8988T (cell line): ENCODE data around the gene SIK3.
"Not testable (repeated sequence)": the region's sequence is repeated elsewhere in the genome, so short reads cannot be mapped to it uniquely, and the experiment has no call there.

Experiments
- DNase-seq: peaks from one replicate; pipeline ENCODE4 v3.0.0; 2011

SIK3 gene

DNA sequence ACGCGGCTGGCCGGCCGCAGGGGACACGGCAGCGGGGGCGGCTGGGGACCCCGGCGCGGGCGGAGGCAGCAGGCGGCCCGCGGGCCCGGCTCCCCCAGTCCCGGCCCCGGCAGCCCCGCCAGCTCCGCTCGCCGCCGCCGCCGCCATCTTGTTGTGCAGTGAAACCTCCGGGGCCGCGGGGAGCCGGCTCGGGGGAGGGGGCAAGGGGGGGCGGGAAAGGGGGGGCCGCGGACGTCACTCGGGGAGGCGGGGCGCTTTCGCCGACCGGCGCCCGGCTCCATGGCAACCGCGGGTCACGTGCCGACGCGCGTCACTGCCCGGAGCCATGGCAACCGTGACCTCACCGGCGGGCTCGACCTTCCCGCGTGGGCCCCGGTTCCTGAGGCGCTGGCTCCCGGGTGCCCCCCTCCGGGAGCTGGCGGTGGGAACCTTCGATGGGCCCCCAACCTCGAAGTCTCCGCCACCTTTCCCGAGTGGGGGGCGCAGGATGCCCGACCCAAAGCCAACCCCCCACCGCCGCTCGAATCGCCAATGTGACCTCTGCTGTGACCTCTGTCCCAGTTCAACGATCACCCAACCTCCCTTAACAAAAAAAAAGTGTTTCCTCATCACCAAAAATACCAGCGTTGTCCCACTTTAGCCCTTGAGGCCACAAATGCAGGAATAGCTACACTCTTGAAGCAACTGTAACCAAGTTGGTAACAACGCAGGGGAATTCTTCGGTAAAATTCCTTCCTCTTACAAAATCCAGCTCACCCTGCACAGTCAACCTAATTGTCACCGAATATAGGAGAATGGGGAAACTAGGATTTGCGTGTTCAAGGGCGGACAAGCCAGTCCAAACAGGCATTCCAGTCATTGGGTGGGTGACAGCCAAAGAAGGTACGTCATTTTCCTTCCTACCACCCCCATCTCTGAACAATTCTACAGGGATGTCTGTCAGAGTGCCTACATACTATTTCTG lies at the start of gene SIK3:
Gene SIK3, minus strand, starts transcription at position 160 of the 964 bp plus-strand sequence. Its CDS starts 13 bp downstream, at position 147.
- DNase-seq: peak; percentile 99

DNA sequence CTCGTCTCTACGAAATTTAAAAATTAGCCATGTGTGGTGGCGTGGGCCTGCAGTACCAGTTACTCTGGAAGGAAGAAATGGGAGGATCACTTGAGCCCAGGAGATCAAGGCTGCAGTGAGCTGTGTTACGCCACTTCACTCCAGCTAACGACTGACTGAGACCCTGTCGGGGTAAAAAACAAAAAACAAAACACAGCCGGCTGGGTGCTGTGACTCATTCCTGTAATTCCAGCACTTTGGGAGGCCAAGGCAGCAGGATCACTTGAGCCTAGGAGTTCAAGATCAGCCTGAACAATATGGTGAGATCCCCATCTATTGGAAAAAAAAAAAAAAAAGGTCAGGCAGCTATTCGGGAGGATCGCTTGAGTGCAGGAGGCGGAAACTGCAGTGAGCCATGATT lies 48.3 kb upstream of the SIK3 start:
- no peak for DNase-seq

DNA sequence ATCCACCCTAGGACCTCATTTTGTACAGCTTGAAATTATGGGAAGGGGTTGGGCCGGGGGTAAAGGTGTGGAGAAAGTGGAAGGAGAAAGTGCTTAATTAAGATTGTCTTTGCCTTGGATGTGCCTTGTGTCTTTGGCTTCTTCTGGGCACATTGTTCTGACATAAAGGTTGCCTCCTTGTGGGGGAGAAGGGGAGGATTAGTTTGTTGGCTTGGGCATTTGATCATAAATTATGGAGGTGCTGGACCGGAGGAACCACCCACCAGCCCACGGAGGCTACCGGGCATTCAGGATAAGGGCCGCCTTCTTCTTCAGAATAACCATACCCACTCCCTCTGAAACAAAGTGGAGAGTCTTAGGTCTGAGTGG lies 47.1 kb upstream of the SIK3 start:
- DNase-seq: peak; percentile 51

DNA sequence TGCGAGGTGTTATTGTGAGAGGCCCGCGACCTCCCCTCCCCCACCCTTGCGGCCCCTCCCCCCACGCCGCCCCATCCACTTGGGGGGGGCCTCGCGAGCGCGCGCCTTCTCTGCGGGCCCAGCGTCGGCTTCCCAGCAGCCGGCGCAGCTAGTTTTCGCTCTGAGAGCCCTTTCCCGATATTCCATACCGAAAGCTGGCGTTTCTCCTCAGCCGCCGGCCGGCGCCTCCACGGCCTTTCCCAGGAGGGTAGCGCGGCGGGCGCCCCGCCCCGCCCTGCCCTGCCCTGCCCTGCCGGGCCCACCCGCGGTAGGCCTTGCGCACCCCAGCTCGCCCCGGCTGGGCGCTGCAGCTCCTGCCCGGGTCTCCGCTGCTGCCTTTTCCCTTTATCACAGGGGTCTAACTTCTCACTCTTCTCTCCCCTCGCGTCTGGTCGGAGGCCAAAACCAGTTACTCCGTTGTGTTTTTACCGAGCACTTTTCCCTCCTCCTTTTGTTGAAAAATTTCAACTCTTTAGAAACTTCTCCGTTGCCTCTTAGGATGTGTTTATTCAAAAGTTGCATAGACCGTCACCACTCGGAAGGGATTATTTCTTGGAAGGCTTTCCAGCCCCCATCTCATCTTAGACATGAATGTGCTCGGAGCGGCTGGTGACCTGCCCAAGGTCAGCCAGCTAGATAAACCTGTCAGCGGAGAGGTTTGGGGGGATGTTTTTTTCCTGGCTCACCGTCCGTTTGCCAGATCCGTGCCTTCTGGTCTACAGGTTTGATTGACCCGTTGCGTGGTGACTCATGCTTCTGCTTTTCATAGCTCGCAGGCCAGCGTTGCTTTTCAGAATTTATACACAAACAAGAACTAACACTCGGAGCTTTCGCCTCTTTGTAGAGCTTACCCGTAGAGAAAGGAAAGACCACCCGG lies 46.5 kb upstream of the SIK3 start:
- peak; percentile 53 for DNase-seq

DNA sequence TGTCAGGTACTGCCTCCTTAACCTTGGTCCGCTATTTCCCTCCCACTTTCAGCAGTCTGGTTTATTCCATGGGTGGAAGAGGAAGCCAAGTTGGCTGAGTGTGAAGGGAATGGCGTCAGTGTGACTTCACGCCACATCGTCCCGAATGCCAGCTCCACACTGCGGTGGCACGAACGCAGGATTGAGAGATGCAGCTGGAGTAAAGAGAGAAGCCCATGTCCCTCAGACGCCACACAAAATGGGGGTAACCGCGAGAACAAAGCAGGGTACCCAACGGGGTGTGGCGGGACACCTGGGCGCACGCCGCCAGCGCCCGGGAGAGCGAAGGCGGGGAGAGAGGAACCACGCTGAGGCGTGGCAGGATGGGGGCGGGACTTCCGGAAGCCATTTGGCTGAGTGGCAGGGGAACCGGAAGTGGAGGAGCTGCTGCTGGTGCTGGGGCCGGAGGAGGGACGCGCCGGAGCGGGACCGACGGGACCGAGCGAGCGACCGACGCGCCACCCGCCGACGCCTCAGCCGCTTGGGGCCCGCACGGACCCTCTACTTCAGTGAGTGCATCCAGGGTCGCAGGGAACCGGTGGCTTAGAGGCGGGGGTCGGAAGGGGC lies 45.7 kb upstream of the SIK3 start, which contains the start of gene PAFAH1B2:
Gene PAFAH1B2, plus strand, starts transcription at position 417 of the 606 bp plus-strand sequence. CDS start 8,161 bp downstream, outside the sequence.
- DNase-seq: peak; percentile 97

DNA sequence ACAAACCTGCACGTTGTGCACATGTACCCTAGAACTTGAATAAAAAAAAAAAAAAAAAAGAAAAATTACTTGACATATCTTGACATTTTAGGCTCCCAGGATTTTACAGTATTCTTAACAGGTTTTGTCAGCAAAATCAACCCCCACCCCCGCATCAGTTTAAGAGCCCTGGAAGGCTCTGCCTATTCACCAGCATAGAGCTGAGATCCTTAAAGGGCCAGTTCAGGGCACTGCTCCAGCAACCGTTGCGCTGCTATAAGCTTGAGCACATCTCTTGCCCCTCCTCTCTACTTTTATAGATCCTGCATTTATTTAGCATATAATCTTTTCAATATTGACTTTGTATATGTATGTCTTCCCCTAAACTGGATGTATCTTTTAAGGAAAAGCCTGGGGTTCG lies 45.2 kb upstream of the SIK3 start:
- DNase-seq: no peak

DNA sequence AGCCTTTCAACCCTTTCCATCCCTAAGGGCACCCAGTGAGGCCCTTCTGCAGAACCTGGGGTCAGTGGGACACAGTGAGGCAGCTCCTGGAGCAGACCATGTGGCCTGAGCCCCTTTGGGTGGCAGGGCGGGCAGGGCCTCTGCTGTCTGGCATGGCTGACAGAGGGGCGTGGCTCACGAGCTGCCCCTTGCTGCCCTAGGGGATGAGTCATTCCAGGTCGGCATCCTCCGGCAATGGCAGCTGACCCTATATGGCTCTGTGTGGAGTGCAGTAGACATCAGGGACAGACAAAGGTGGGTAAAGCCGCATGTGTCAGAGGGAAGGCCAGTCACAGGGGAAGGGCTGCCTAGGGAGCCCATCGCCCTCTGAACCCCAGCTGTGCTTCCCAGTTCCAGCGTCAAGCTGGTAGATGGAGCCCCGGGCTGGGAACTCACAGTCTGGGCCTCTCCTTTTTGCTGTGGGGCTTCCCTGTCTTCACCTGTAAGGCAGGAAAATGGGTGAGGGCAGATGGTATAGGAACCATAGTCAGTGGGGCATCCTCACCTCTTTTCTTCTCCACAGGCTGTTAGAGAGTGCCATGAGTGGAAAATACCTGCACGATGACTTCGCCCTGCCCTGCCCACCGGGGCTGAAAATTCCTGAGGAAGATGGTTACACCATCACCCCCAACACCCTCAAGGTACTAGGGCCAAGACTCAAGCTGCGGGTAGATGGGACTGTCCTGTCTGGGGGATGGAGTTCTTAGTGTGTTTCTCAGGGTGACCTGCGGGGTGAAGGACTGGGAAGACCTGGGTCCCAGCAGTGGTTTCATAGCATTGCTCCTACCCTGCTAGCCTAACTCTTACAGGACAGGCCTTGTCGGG lies 39.2 kb upstream of the SIK3 start:
- not testable (repeated sequence) for DNase-seq

DNA sequence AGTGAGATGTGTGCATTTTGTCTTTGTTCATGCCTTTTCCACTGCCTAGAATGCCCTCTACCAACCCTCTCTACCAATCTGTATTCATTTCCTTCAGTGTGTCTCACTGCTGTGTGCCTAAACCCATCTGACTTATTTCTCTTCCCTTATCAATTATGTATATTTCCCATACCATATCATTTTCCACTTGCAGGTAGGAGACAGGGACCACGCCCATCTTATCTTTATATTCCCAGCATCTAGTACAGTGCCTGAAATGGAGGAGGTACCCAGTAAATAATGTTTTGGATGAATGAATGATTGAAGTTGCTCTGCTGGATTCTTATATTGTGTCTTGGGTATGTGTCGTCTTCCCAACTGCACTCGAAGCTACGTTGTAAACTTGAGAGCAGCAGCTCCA lies 36.8 kb upstream of the SIK3 start:
- not testable (repeated sequence) for DNase-seq

DNA sequence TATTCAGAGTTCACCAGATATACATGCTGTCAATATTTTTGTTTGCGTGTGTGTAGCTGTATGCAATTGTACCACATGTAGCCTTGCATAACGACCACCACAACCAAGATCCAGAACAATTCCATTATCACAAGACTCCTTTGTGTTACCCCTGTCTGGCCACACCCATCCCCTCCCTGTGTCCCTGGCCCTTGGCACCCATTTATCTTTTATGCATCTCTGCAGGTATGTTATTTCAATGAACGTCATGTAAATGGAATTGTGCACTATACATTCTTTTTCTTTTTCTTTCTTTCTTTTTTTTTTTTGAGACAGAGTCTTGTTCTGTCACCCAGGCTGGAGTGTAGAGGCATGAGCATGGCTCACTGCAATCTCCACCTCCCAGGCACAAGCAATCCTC lies 36.2 kb upstream of the SIK3 start:
- DNase-seq: no peak

DNA sequence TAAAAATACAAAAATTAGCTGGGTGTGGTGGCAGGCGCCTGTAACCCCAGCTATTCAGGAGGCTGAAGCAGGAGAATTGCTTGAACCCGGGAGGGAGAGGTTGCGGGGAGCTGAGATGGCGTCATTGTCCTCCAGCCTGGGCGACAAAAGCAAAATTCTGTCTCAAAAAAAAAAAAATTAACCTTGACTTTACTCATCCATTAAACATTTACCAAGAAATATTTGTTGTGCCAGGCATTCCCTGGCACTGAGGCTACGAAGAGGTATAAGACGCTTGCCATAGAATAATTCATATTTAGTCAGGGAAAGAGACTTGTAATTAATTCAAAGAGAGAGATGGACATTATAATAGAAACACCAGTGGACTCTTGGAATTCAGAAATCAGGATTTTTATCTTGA lies 32.7 kb upstream of the SIK3 start:
- no peak for DNase-seq

DNA sequence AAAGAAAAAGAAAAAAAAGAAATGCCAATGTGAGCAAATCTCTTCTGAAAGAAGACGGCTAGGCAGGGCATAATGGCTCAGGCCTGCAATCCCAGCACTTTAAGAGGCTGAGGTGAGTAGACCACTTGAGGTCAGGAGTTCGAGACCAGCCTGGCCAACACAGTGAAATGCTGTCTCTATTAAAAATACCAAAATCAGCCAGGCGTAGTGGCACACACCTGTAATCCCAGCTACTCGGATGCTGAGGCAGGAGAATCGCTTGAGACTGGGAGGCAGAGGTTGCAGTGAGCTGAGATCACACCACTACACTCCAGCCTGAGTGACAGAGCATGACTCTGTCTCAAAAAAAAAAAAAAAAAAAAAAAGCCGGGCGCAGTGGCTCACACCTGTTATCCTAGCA lies 32.2 kb upstream of the SIK3 start:
- DNase-seq: not testable (repeated sequence)

DNA sequence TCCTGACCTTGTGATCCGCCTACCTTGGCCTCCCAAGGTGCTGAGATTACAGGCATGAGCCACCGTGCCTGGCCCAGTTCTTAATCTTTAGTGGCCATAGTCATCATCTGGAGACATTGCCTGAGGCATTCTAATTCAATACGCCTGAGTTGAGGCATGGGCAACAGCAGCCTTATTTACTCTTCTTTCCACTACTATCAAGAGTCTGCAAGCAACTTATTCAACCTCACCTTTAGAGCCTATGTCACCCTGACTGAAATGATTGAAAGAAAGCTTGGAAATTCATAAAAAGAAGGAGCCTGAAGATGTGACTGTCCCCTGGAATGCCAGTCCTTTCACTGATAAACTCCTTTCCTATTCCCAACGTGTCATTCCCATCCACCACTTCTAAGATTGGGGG lies 30.1 kb upstream of the SIK3 start:
- DNase-seq: no peak

DNA sequence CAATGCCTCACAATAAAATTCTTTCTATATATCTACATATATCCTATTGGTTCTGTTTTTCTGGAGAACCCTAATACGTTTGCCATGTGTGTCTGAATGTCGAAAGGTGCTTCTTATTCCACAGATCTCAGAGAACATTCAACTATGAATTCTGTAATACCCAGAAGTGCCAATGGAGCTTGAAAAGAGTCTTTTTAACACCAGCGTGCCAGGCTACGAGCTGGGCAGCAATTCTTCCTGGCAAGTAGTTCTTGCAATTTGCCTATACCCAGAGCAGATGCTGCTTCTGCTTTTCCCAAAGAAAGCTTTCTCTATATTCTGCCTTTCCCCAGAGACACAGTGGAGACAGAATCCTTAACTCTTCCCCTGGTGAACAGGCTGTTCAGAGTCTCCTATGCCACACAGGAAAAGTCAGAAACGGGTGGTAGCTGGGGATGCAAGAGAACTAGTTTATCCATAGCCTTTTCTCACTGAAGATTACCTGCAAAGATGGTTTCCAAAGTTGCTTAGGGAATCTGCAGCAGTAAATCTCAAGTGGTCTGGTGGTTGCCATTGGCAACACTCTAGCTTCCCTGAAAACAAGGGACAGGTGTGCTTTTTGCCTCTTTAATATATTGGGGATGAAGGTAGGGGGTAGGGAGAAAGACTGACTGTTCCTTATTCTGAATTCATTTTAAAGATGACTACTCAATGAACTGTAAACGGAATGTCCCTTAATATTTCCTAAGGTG lies 29.1 kb upstream of the SIK3 start:
- no peak for DNase-seq

DNA sequence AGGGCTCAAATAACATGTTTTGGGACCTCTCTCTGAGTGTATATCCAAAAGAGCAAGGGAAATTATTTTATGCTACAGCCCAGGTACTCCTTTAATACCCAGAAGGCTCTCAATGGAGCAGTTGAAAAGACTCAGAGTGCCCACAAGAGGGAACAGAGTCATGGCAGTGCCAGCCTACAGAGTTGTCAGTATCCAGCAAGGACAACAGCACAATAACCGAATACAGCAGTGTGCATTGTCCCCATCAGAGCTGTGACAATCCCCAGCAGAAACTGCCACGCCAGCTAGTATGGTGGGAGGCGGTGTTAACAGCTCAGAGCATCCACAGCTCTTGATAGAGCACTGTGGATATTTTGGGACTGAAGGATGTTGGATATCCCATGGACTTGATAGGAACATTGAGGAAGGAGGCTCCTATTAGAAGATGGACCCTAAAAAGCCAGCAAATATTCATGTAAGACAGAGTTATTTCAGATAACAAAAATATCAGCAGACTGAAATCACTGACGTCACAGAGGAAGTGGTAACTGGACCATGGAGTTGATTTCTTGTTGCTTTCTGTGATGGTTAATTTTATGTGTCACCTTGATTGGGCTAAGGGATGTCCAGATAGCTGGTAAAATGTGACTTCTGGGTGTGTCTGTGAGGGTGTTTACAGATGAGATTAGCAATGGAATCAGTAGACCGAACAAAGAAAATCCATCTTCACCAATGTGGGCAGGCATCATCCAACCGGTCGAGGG lies 28.2 kb upstream of the SIK3 start:
- DNase-seq: no peak

DNA sequence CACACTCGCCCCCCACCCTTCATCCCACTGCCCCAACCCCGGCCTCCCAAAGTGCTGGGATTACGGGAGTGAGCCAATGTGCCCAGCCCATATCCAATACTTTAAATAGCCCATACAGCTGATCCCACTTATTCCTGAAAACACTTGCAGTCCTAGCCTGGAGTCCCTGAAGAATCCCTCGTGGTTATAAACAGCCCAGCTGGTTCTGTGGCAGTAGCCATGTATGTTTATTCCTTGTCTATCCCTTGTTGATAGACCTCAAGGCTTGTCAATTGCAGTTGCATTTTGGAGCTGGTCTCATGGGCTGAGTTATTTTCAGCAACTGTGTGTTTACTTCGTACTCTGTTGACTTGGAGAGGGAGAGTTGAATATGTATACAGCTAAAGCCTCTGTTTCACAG lies 24.3 kb upstream of the SIK3 start:
- DNase-seq: no peak

DNA sequence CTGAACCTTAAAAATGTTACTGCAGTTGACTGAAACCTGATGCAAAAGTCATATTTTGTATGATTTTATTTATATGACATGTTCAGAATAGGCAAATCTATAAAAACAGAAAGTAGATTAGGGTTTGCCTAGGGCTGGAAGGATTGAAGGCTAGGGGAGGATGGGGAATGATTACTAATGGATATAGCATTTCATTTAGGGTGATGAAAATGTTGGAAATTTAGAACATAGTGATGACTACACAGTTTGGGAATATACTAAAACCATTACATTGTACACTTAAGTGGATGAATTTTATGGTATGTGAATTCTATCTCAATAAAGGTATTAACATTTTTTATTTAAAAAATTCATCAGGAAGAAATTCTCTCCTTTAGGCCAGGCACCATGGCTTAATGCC lies 22.9 kb upstream of the SIK3 start:
- DNase-seq: no peak

DNA sequence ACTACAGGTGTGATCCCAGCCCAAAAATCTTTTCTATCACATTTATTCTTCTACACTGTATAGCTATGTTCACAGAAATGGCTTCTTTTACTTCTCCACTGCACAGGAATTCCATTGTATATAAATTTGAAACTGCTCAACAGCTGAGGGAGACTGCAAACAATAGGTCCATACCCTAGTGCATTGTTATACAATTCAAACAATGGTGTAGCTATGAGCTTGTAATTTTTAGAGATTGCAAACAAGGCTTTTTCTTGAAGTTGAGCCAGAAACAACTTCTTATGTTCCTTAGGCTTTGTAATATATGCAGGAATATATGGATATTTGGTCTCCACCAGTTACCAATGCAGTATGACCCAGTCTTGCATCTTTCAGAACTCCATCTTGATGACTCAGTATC lies 19.5 kb upstream of the SIK3 start:
- DNase-seq: no peak

DNA sequence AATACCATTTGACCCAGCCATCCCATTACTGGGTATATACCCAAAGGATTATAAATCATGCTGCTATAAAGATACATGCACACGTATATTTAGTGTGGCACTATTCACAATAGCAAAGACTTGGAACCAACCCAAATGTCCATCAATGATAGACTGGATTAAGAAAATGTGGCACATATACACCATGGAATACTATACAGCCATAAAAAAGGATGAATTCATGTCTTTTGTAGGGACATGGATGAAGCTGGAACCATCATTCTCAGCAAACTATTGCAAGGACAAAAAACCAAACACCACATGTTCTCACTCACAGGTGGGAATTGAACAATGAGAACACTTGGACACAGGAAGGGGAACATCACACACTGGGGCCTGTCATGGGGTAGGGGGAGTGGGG lies 14.7 kb upstream of the SIK3 start:
- not testable (repeated sequence) for DNase-seq

DNA sequence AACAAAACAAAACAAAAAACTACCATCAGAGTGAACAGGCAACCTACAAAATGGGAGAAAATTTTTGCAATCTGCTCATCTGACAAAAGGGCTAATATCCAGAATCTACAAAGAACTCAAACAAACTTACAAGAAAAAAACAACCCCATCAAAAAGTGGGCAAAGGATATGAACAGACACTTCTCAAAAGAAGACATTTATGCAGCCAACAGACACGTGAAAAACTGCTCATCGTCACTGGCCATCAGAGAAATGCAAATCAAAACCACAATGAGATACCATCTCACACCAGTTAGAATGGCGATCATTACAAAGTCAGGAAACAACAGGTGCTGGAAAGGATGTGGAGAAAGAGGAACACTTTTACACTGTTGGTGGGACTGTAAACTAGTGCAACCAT lies 14.3 kb upstream of the SIK3 start:
- not testable (repeated sequence) for DNase-seq

DNA sequence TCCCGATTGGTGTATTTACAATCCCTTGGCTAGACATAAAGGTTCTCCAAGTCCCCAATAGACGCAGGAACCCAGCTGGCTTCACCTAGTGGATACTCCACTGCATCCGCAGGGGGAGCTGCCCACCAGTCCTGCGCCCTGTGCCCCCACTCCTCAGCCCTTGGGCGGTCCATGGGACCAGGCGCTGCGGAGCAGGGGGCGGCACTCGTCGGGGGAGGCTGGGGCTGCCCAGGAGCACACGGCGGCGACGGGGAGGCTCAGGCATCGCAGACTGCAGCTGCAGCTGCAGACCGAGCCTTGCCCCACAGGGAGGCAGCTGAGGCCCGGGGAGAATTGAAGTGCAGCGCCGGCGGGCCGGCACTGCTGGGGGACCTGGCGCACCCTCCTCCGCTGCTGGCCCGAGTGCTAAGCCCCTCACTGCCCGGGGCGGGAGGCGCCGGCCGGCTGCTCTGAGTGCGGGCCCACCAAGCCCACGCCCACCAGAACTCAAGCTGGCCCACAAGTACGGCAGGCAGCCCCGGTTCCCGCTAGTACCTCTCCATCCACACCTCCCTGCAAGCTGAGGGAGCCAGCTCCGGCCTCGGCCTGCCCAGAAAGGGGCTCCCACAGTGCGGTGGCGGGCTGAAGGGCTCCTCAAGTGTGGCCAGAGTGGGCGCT lies 12.2 kb upstream of the SIK3 start:
- DNase-seq: no peak
